Colonic mucosa (tissue), 4 donors: ENCODE results near the gene CNTN4. TPM values are rescaled to one million over a fixed set of nuclear protein-coding genes. Genes with fewer than 3 reads are reported as not detected.

Experiments
- DNase-seq: peaks from one replicate; pipeline ENCODE4 v3.0.0-alpha.2; 2020
- H3K27ac ChIP-seq: fragments of 200-600 bp; one replicate; pipeline ENCODE4 v1.8.0; 2021
- H3K27me3 ChIP-seq: fragments of 200-600 bp; one replicate; pipeline ENCODE4 v1.8.0; 2021
- H3K36me3 ChIP-seq: fragments of 200-600 bp; one replicate; pipeline ENCODE4 v1.8.0; 2021
- H3K4me1 ChIP-seq: fragments of 200-600 bp; one replicate; pipeline ENCODE4 v1.8.0; 2021; ENCODE audit warnings: mild to moderate bottlenecking
- H3K4me3 ChIP-seq: fragments of 200-600 bp; one replicate; pipeline ENCODE4 v1.8.0; 2021
- H3K9ac ChIP-seq, 2 donors: one replicate each; pipeline ENCODE4 v1.7.0; 2013; ENCODE audit warnings: control low read depth in 2 of 2, low read depth in 2 of 2, low read length in 2 of 2
- H3K9me3 ChIP-seq: fragments of 200-600 bp; one replicate; pipeline ENCODE4 v1.8.0; 2021
- CTCF ChIP-seq: fragments of 200-600 bp; IDR thresholded peaks from one replicate; pipeline ENCODE4 v1.8.0; 2022; ENCODE audit warnings: antibody characterized with exemption, mild to moderate bottlenecking
- intact Hi-C: fragments of 100-400 bp; cut with DNase I; formaldehyde crosslinking; loops from one replicate; pipeline ENCODE4 v1.14.1; 2022
- total RNA-seq, 2 donors: library from RNA; stranded (reverse); fragmentation: NEBNext Ultra II Directional in 1 of 2; extraction: Animal tissue kit (Norgen Biotek cat#: 25700) in 1 of 2; gene quantifications; one replicate each; pipeline ENCODE4 v1.2.1, GENCODE V29; 2021
- donor health status: healthy.
- donor health status: DM: no; HTN: no; CAD: no.
- donor health status: DM: no; HTN: no; CAD: no.

Gene CNTN4
- total RNA-seq, 2 donors from 2014 or later = 8.2 to 19.1 TPM

- Histone ChIP-seq H3K9me3 (no peaks in the 10 kb centered on the region), H3K27ac (no peak overlapping the region), H3K36me3 (no peaks in the 10 kb centered on the region), H3K27me3 (no peaks in the 10 kb centered on the region), H3K4me3 (no peak overlapping the region), H3K9ac (no peak overlapping the region), H3K4me1 (no peaks in the 10 kb centered on the region)
- no peak for DNase-seq
- TF ChIP-seq CTCF = no peak
- intact Hi-C loops = no loop called here
Measured at GRCh38 chr3:2535206-2535605, 436.5 kb downstream of the CNTN4 start.

- Histone ChIP-seq H3K27ac (no peak overlapping the region), H3K9ac (no peak overlapping the region), H3K4me3 (no peak overlapping the region), H3K27me3 (no peaks in the 10 kb centered on the region), H3K9me3 (no peaks in the 10 kb centered on the region), H3K4me1 (no peaks in the 10 kb centered on the region), H3K36me3 (no peaks in the 10 kb centered on the region)
- intact Hi-C loops = no loop called here
- no peak for DNase-seq
- no peak for TF ChIP-seq CTCF
Measured at GRCh38 chr3:2536575-2536974, 437.9 kb downstream of the CNTN4 start.

GRCh38 chr3:2540115-2540514 is 441.4 kb downstream of the CNTN4 start:
- Histone ChIP-seq H3K9me3 (no peaks in the 10 kb centered on the region), H3K9ac (no peak overlapping the region), H3K27ac (no peak overlapping the region), H3K4me1 (no peaks in the 10 kb centered on the region), H3K27me3 (no peaks in the 10 kb centered on the region), H3K36me3 (no peaks in the 10 kb centered on the region), H3K4me3 (no peak overlapping the region)
- intact Hi-C loops = no loop called here
- DNase-seq = no peak
- TF ChIP-seq CTCF = no peak

DNA sequence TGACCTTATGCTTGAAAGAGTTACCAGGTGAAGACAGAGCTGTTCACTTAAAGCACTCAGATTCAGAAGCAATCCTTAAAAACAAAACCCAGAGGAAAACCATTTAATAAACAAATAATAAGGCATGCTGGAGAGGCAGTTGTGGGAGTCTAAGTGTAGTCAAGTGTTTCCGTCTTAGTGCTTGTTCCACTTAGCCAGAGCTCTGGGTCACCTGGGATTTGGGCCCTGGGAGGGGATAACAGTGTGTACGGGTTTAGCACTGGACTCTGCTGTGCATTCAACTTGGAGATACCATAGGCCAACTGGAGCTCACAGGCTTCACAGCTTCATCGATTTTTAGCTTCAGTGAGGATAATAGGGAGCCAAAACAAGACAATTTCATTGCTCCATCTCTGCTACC is 444.6 kb downstream of the CNTN4 start:
- H3K9me3 ChIP-seq = no peaks in the 10 kb centered on the region
- no peak for TF ChIP-seq CTCF
- no peak overlapping the region for H3K4me3 ChIP-seq
- no peak overlapping the region for H3K9ac ChIP-seq
- no peaks in the 10 kb centered on the region for H3K4me1 ChIP-seq
- intact Hi-C loops = no loop called here
- no peaks in the 10 kb centered on the region for H3K27me3 ChIP-seq
- H3K36me3 ChIP-seq = no peaks in the 10 kb centered on the region
- no peak overlapping the region for H3K27ac ChIP-seq
- no peak for DNase-seq

DNA sequence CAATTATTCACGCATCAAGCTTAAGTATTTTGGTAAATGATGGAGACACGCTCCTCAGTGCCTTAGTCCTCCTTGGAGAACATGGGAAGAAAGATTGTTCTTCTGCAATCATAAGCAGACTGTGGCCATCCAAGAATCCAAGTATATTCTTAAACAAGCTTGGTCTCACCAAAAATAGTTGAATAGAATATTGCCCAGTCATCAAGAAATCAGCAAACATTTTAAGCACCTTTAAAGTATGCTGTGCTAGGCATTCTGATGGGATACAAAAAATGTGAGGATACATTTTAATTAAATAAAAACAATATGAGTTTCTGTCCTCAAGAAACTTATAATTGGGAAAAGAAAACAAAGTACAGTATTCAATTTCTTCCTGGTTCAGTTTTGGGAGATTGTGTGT is 445.5 kb downstream of the CNTN4 start:
- no peak overlapping the region for H3K4me3 ChIP-seq
- no peak for TF ChIP-seq CTCF
- H3K9me3 ChIP-seq = no peaks in the 10 kb centered on the region
- intact Hi-C loops = no loop called here
- H3K4me1 ChIP-seq = no peaks in the 10 kb centered on the region
- H3K27me3 ChIP-seq = no peaks in the 10 kb centered on the region
- no peak overlapping the region for H3K9ac ChIP-seq
- DNase-seq = no peak
- H3K36me3 ChIP-seq = no peaks in the 10 kb centered on the region
- no peak overlapping the region for H3K27ac ChIP-seq

- no peak overlapping the region for H3K4me3 ChIP-seq
- no peak overlapping the region for H3K27ac ChIP-seq
- H3K9ac ChIP-seq = no peak overlapping the region
- no peaks in the 10 kb centered on the region for H3K9me3 ChIP-seq
- DNase-seq = no peak
- no peaks in the 10 kb centered on the region for H3K36me3 ChIP-seq
- no peak for TF ChIP-seq CTCF
- intact Hi-C loops = no loop called here
- H3K4me1 ChIP-seq = no peaks in the 10 kb centered on the region
- no peaks in the 10 kb centered on the region for H3K27me3 ChIP-seq
Measured at GRCh38 chr3:2544718-2545117, 446.1 kb downstream of the CNTN4 start.
